Neural cell (in vitro differentiated cells): ENCODE results near the gene RRP15.

Experiments
- CTCF ChIP-seq: fragments of 450-650 bp; IDR thresholded peaks from 2 replicates; pipeline ENCODE4 v1.5.1; 2014; ENCODE audit warnings: antibody characterized with exemption, mild to moderate bottlenecking, moderate library complexity; ENCODE audit not compliant: poor library complexity, severe bottlenecking
- EZH2 ChIP-seq: fragments of 200-600, 300-800 bp; shearing (Covaris generic), sonication (generic); IDR thresholded peaks from 2 replicates; pipeline ENCODE4 v1.6.1; 2014; ENCODE audit warnings: antibody characterized with exemption, low read length, borderline replicate concordance, mild to moderate bottlenecking; ENCODE audit not compliant: insufficient read depth, poor library complexity, severe bottlenecking

- TF ChIP-seq CTCF (no peak), EZH2 (no peak)
Measured at GRCh38 chr1:218366322-218367052, 81.4 kb downstream of the RRP15 start.
